H1 (cell line): Measurements from ENCODE around the gene FOXA2.

Experiments used
- POLR2AphosphoS5 ChIP-seq: IDR thresholded peaks from 2 replicates; pipeline ENCODE4 v1.6.1; 2011; ENCODE audit warnings: low read depth, low read length
- TF ChIP-seq, protein P1 (sequence below), 3 experiments: IDR thresholded peaks; 1 replicate in 2 of 3; 2 replicates in 1 of 3; pipeline versions ENCODE4 v1.5.1 to v1.6.1; 2011; ENCODE audit warnings: low read length in 3 of 3, mild to moderate bottlenecking in 3 of 3, inconsistent platforms in 2 of 3, low read depth in 1 of 3, moderate library complexity in 1 of 3; ENCODE audit not compliant: insufficient read depth in 1 of 3; ENCODE audit errors: control extremely low read depth in 1 of 3

DNA sequence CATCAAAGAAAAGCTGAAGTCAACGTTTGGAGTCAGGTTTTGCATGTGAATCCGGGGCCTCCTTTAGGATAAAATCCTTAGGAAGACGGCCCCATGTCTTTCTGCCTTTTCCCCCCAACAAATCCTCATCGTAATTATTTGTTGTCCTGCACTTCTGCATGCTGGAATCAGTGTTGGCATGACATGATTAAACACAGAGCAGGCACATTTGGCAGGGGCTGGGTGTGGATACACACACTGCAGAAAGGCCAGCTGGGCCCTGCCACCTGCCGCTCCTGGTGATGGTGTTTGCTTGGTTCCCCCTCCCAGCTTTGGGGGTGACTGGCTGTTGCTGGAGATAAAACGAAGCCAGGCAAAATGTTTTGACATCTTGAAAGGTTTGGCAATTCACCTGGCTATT, 46.3 kb upstream of the FOXA2 start:
- TF ChIP-seq POLR2AphosphoS5 = no peak
- TF ChIP-seq, protein P1, sequence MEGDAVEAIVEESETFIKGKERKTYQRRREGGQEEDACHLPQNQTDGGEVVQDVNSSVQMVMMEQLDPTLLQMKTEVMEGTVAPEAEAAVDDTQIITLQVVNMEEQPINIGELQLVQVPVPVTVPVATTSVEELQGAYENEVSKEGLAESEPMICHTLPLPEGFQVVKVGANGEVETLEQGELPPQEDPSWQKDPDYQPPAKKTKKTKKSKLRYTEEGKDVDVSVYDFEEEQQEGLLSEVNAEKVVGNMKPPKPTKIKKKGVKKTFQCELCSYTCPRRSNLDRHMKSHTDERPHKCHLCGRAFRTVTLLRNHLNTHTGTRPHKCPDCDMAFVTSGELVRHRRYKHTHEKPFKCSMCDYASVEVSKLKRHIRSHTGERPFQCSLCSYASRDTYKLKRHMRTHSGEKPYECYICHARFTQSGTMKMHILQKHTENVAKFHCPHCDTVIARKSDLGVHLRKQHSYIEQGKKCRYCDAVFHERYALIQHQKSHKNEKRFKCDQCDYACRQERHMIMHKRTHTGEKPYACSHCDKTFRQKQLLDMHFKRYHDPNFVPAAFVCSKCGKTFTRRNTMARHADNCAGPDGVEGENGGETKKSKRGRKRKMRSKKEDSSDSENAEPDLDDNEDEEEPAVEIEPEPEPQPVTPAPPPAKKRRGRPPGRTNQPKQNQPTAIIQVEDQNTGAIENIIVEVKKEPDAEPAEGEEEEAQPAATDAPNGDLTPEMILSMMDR (IDR thresholded peaks at IDR 0.05; ENCODE audit: control extremely low read depth in 1 of 3, insufficient read depth in 1 of 3, low read depth in 1 of 3, low read length in 3 of 3) = no peak
